ENCODE results near the gene KIF17.
"Not testable (repeated sequence)": the region's sequence is repeated elsewhere in the genome, so short reads cannot be mapped to it uniquely, and the experiment has no call there.

The KIF17 gene

GRCh38 chr1:20685099-20685662 is 32.6 kb downstream of the KIF17 start:
- DNase-seq, result no peak

GRCh38 chr1:20684651-20685050 is 33.2 kb downstream of the KIF17 start:
- no peak for DNase-seq

DNA sequence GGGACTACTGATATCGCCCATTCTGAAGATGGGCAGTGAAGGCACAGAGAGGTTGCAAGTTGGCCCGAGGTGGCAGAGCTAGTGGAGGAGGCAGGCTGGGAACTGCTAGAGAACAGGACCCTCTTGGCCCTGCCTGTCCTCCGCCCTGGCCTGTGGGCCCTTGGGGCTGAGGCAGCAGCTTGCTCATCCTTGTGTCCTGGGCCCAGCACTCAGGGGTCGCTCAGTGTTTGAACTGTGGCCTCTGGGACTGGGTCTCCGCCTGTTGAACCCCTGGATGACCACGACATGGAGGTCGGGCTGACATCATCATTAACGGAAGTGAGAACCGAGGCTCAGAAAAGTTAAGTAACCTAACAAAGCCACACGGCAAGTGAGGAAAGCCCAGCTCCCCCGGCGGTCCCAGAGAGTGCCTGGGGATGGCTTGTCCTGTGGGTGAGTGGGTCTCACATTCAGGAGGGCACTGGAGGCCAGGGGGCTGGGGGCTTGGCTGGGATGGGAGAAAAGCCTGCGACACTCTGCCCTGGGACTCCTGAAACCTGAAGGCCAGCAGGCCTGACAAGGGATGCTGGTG is 33.7 kb downstream of the KIF17 start:
- DNase-seq, result no peak

- DNase-seq, result no peak
Observed at GRCh38 chr1:20683614-20684013, 34.2 kb downstream of the KIF17 start.

- DNase-seq, result no peak
Observed at GRCh38 chr1:20682571-20683236, 35.1 kb downstream of the KIF17 start.

DNA sequence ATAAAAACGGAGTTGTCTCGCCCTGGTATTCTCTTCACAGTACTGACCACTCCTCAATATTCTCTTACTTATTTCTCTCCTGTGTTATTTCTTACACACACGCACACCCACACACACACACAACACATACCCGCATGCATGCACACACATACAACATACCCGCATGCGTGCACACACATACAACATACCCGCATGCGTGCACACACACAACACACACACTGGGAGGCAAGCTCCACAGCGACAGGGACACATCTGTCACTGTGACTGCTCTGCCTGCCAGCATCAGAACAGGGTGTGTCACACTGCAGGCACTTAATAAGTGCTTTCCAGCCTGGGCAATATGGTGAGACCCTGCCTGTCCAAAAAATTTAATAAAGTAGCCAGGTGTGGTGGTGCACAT is 35.8 kb downstream of the KIF17 start:
- DNase-seq, result no peak

GRCh38 chr1:20680269-20680668 is 37.5 kb downstream of the KIF17 start:
- DNase-seq, result no peak

- DNase-seq, result no peak
Observed at GRCh38 chr1:20678599-20678998, 39.2 kb downstream of the KIF17 start.

- not testable (repeated sequence) for DNase-seq
Observed at GRCh38 chr1:20673626-20674025, 44.2 kb downstream of the KIF17 start.

- no peak for DNase-seq
Observed at GRCh38 chr1:20672265-20672632, 45.6 kb downstream of the KIF17 start.

- DNase-seq, result no peak
Observed at GRCh38 chr1:20670936-20671335, 46.9 kb downstream of the KIF17 start.

- DNase-seq, result no peak
Observed at GRCh38 chr1:20668581-20668980, 49.2 kb downstream of the KIF17 start.

- DNase-seq, result no peak
Observed at GRCh38 chr1:20666804-20667203, 51.0 kb downstream of the KIF17 start.

- DNase-seq, result no peak
Observed at GRCh38 chr1:20666146-20666545, 51.7 kb downstream of the KIF17 start.

- DNase-seq, result no peak
Observed at GRCh38 chr1:20665726-20666125, 52.1 kb downstream of the KIF17 start.

- no peak for DNase-seq
Observed at GRCh38 chr1:20663969-20664715, 53.7 kb downstream of the KIF17 start.

DNA sequence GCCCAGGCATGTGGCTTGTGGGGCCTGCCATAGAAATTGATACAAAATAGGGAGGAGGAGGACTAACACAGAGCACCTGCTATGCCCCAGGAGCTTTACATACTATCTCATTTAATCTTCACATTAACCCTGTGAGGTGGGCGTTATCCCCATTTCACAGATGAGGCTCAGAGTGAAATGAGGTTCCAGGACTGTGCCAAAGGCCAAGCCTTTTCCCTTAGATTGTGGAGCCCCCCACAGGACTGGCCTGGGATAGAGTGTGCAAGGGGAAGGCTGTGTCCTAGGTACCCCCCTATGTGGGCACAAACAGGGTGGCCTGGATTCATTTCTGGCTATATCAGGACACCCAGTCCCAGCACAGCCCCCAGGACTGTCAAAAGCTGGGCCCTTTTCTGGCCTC is 54.4 kb downstream of the KIF17 start:
- no peak for DNase-seq

DNA sequence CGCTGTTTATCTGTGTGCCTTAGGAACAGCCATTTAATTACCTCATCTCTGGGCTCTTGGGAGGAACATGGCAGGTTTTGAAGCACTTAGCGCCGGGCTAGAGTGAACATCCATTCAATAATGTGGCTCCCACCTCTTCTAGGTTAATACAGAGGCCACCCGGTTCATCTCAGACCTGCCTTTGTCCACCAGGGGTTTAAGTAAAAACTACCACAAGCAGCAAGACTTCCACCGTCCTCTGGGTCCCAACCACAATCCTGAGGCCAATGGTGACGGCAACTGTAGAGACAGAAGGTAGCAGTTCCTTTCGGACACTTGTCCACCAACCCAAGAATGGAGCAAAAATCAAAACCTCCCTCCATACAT is 55.7 kb downstream of the KIF17 start:
- no peak for DNase-seq

DNA sequence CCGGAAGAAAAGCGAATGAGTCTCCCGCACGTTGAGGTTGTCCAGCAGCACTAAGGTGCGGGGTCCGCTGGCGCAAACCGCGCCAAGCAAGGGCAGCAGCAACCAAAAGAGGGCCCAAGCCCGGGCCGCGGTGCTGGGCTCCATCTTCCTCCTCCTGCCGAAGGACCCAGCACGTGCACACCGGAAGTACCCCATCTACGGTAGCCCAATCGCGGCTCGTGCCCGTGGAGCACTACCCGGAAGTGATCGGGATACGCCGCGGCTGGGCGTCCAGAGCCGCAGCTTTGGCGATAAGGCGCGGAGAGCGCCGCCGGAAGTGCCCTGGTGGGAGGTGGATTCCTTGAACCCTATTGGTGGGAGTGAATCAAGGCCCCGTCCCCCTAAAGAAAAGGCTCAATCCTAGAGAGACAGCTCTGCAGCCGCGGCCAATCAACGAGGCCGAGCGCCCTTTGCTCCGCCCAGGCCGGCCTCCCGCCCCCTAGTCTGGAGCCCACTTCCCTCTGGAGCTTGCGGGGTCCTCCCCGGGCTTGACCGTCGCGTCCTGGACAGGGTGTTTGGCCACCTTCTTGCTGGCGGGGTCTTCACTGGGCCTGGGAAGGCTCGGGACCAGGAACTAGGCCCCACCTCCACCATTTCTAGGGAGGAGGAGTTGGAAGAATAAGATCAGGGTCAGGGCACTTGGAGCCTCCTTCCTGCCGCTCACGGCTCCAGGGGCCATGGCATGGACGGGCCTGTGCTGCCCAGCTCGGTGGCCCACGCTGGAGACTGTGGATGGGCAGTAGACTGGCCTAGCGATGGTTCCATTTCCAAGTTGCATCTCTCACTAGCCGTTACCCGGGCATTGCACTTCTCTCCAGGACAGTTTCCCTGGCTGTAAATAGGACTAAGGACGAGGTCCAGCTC is 56.3 kb downstream of the KIF17 start, which contains the start of gene DDOST:
TSS of gene DDOST (minus strand) at position 163 of the 903 bp plus-strand sequence. CDS start at position 144, 19 bp downstream.
- DNase-seq, result peak; percentile 86

GRCh38 chr1:20660847-20661206 is 57.0 kb downstream of the KIF17 start:
- DNase-seq, result no peak

DNA sequence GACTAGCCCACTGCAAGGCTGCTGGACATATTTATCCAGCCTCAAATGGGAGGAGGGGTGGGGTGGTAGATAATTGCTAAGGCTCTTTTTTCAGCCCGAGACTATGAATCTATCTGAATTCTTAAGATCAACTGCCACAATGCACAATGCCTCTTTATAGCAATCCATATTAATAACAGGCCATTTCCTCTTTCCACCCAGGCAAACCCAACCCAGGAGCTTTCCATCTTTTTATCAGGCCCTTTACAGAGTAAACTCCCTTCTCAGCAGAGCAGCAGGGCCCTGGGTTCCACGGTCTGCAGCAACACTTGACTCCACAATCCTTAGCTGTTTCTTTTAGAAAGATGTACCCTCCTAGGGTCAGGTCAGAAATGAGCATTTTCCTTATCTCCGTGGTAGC is 57.4 kb downstream of the KIF17 start:
- no peak for DNase-seq

DNA sequence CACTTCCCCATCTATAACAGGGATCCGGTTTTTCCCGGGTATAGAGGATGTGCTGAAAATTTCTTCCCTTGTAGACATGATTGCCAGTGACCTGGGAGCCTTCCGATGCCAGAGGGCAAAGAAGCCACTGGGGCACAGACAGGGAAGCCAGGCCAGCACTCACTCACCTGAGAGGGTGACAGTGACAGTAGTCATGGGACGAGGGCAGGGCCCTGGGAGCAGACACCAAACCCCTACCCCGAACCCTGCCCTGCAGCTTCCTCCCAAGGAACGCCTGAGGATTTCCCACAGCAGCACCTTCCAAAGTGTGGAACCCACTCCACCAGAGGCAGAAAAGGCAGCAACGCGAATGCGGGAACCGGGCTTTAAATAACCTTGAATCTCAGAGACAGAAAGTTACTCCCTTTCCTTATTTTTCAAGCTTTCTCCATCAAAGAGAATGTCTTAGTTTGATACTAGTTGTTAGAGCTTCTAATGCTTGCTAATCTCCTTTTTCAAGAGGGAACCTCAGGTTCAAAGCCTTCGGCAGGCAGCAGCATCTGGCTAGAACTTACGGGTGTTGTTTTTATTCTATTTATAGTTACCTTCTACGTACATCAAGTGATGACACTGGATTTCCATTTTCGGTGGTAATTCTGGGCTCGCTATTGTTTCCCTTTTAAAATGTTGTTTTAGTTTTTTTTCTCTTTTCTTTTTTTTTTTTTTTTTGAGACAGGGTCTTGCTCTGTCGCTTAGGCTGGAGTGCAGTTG is 59.5 kb downstream of the KIF17 start:
- DNase-seq, result no peak
